Mucosa of descending colon (tissue), 3 donors: Measurements from ENCODE around the gene ULK1. TPM values are rescaled to one million over a fixed set of nuclear protein-coding genes. Genes with fewer than 3 reads are reported as not detected.

ENCODE experiments used
- ATAC-seq: fragments of 200-7000 bp; cut with Tn5 transposase; one replicate; pipeline ENCODE4 v1.9.1; 2020; ENCODE audit warnings: mild to moderate bottlenecking, moderate library complexity
- DNase-seq, 3 donors: peaks; one replicate each; pipeline ENCODE4 v3.0.0-alpha.2; 2020
- H3K36me3 ChIP-seq: fragments of 200-600 bp; one replicate; pipeline ENCODE4 v1.8.0; 2021; ENCODE audit warnings: low read depth, mild to moderate bottlenecking
- H3K4me1 ChIP-seq: fragments of 200-600 bp; one replicate; pipeline ENCODE4 v1.8.0; 2021; ENCODE audit warnings: low read depth, mild to moderate bottlenecking
- H3K4me3 ChIP-seq: fragments of 200-600 bp; one replicate; pipeline ENCODE4 v1.8.0; 2021; ENCODE audit warnings: mild to moderate bottlenecking
- H3K9me3 ChIP-seq: fragments of 200-600 bp; one replicate; pipeline ENCODE4 v1.8.0; 2021; ENCODE audit warnings: mild to moderate bottlenecking
- intact Hi-C, 2 donors: fragments of 100-400 bp; cut with DNase I in 1 of 2; cut with micrococcal nuclease in 1 of 2; formaldehyde crosslinking; loops; one replicate each; pipeline versions ENCODE4 v1.11.0 to v1.11.1; 2022; cut with DNase I, micrococcal nuclease
- total RNA-seq, 3 donors: library from RNA; stranded (reverse); fragmentation: NEBNext Ultra II Directional in 2 of 3; extraction: Animal tissue kit (Norgen Biotek cat#: 25700) in 2 of 3; gene quantifications; one replicate each; pipeline versions ENCODE4 v1.2.1 to v1.2.4, GENCODE V29; 2021 to 2023
- TF ChIP-seq, protein P1 (sequence below): fragments of 200-600 bp; IDR thresholded peaks from one replicate; pipeline ENCODE4 v1.8.0; 2022; ENCODE audit warnings: antibody characterized with exemption, mild to moderate bottlenecking
- donor health status: DM: no; HTN: no; CAD: no; lungs with moderate emphysema.
- donor health status: DM: no; HTN: no; CAD: no.
- donor health status: DM: no; HTN: yes; CAD: no.

ULK1 gene
- total RNA-seq, 3 donors from 2014 or later, result 20.0 to 60.4 (median 28.3) TPM

DNA sequence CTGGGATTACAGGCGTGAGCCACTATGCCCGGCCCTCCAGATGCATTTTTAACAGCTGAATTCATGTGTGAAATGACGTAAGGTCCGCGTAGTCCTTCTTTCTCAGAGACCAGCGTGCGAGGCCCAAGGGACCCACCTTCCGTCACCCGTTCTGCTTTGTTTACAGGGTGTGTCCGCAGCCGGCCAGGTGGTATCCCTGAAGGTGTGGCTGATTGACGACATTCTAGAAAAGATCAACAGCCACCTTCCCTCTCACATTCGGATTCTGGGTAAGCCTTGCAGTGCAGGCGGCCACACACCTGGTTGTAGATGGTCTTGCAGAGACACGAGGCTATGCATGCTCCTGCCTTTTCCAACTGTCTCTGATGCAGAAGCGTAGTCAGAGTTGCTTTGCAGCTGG, 44.6 kb downstream of the ULK1 start:
- no peak overlapping the region for H3K4me3 ChIP-seq
- ATAC-seq (peak; percentile 95), DNase-seq (peak; percentile 76 to 83 (median 80))
- TF ChIP-seq, protein P1, sequence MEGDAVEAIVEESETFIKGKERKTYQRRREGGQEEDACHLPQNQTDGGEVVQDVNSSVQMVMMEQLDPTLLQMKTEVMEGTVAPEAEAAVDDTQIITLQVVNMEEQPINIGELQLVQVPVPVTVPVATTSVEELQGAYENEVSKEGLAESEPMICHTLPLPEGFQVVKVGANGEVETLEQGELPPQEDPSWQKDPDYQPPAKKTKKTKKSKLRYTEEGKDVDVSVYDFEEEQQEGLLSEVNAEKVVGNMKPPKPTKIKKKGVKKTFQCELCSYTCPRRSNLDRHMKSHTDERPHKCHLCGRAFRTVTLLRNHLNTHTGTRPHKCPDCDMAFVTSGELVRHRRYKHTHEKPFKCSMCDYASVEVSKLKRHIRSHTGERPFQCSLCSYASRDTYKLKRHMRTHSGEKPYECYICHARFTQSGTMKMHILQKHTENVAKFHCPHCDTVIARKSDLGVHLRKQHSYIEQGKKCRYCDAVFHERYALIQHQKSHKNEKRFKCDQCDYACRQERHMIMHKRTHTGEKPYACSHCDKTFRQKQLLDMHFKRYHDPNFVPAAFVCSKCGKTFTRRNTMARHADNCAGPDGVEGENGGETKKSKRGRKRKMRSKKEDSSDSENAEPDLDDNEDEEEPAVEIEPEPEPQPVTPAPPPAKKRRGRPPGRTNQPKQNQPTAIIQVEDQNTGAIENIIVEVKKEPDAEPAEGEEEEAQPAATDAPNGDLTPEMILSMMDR, result no peak
- intact Hi-C loops, result no loop called here
- H3K36me3 ChIP-seq, result no peaks in the 10 kb centered on the region
- H3K9me3 ChIP-seq, result no peaks in the 10 kb centered on the region
- H3K4me1 ChIP-seq, result peaks cover 9% of the 10 kb centered on the region

DNA sequence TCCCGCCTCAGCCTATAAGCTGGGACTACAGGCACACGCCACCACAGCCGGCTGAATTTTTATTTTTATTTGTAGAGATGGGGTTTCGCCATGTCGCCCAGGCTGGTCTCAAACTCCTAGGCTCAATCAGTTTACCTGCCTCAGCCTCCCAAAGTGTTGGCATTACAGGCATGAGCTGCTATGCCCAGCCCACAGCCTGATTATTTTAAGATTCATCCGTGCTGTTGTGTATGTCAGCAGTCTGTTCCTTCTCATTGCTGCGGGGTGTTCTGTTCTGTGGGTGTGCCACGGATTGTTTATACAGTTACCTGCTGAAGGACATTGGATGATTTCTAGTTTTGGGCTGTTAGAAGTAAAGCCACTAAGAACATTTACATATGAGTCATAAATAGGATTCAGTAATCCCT, 45.7 kb downstream of the ULK1 start:
- no peaks in the 10 kb centered on the region for H3K9me3 ChIP-seq
- peaks cover 9% of the 10 kb centered on the region for H3K4me1 ChIP-seq
- DNase-seq (no peak), ATAC-seq (peak; percentile 60)
- intact Hi-C loops, result no loop called here
- TF ChIP-seq, protein P1, result no peak
- H3K36me3 ChIP-seq, result no peaks in the 10 kb centered on the region
- H3K4me3 ChIP-seq, result no peak overlapping the region

DNA sequence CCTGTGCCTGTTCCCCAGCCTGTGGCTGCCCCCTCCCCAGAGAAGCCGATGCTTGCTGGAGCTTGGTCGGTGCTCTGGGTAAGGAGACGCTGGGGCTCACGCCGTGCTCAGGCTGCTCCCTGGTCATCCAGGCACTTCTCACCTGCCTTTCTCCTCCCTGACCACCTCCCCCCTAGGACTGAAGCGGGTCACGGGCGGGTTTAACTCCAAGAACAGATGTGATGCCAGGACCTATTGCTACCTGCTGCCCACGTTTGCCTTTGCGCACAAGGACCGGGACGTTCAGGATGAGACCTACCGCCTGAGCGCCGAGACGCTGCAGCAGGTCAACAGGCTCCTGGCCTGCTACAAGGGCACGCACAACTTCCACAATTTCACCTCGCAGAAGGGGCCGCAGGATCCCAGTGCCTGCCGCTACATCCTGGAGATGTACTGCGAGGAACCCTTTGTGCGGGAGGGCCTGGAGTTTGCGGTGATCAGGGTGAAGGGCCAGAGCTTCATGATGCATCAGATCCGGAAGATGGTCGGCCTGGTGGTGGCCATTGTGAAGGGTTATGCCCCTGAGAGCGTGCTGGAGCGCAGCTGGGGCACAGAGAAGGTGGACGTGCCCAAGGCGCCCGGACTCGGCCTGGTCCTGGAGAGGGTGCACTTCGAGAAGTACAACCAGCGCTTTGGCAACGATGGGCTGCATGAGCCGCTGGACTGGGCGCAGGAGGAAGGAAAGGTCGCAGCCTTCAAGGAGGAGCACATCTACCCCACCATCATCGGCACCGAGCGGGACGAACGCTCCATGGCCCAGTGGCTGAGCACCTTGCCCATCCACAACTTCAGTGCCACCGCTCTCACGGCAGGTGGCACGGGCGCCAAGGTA, 46.9 kb downstream of the ULK1 start:
- H3K36me3 ChIP-seq, result no peaks in the 10 kb centered on the region
- H3K9me3 ChIP-seq, result no peaks in the 10 kb centered on the region
- H3K4me3 ChIP-seq, result no peak overlapping the region
- no peak for ATAC-seq
- intact Hi-C loops, result no loop called here
- H3K4me1 ChIP-seq, result peaks cover 9% of the 10 kb centered on the region
- DNase-seq, result no peak
- TF ChIP-seq, protein P1, result no peak

- no peaks in the 10 kb centered on the region for H3K9me3 ChIP-seq
- H3K36me3 ChIP-seq, result no peaks in the 10 kb centered on the region
- TF ChIP-seq, protein P1, result no peak
- DNase-seq (no peak), ATAC-seq (no peak)
- intact Hi-C loops, result no loop called here
- H3K4me1 ChIP-seq, result peaks cover 9% of the 10 kb centered on the region
- H3K4me3 ChIP-seq, result no peak overlapping the region
Measured at GRCh38 chr12:131941987-131942341, 47.5 kb downstream of the ULK1 start.

GRCh38 chr12:131942671-131943070, 48.2 kb downstream of the ULK1 start:
- Histone ChIP-seq H3K4me1 (peaks cover 9% of the 10 kb centered on the region), H3K36me3 (no peaks in the 10 kb centered on the region), H3K4me3 (no peak overlapping the region), H3K9me3 (no peaks in the 10 kb centered on the region)
- DNase-seq (peak in 1 of 3 donors; percentile 9), ATAC-seq (no peak)
- TF ChIP-seq, protein P1, result no peak
- intact Hi-C loops, result no loop called here
